HG03354 (cell line): Measurements from ENCODE around the gene NPFFR1.

Experiments used
- ATAC-seq: cut with Tn5 transposase; IDR thresholded peaks from one replicate; pipeline ENCODE4 v1.9.1; 2021; ENCODE audit warnings: mild to moderate bottlenecking; ENCODE audit not compliant: unreplicated experiment, poor library complexity, severe bottlenecking

The NPFFR1 gene

GRCh38 chr10:70283445-70284399 lies at the start of gene NPFFR1:
NPFFR1 (minus strand) TSS chr10:70284004; CDS start chr10:70283676, 328 bp downstream.
- ATAC-seq, result no peak

GRCh38 chr10:70333268-70333667 lies 49.5 kb upstream of the NPFFR1 start:
- ATAC-seq, result no peak

- ATAC-seq, result peak; percentile 73
Observed at GRCh38 chr10:70331486-70332268, 47.9 kb upstream of the NPFFR1 start.

GRCh38 chr10:70331160-70331485 lies 47.3 kb upstream of the NPFFR1 start:
- no peak for ATAC-seq

- ATAC-seq, result no peak
Observed at GRCh38 chr10:70330671-70331070, 46.9 kb upstream of the NPFFR1 start.

GRCh38 chr10:70328967-70329366 lies 45.2 kb upstream of the NPFFR1 start:
- ATAC-seq, result no peak

- no peak for ATAC-seq
Observed at GRCh38 chr10:70328018-70328417, 44.2 kb upstream of the NPFFR1 start.

- ATAC-seq, result no peak
Observed at GRCh38 chr10:70324951-70325781, 41.4 kb upstream of the NPFFR1 start.

- peak; percentile 69 for ATAC-seq
Observed at GRCh38 chr10:70324339-70324861, 40.6 kb upstream of the NPFFR1 start.

- peak; percentile 19 for ATAC-seq
Observed at GRCh38 chr10:70323697-70324338, 40.0 kb upstream of the NPFFR1 start.

GRCh38 chr10:70323138-70323696 lies 39.4 kb upstream of the NPFFR1 start:
- ATAC-seq, result no peak

- no peak for ATAC-seq
Observed at GRCh38 chr10:70321897-70322890, 38.4 kb upstream of the NPFFR1 start.

GRCh38 chr10:70321233-70321632 lies 37.4 kb upstream of the NPFFR1 start:
- no peak for ATAC-seq

- no peak for ATAC-seq
Observed at GRCh38 chr10:70320751-70321150, 36.9 kb upstream of the NPFFR1 start.

- ATAC-seq, result no peak
Observed at GRCh38 chr10:70319824-70320223, 36.0 kb upstream of the NPFFR1 start.

- no peak for ATAC-seq
Observed at GRCh38 chr10:70319183-70319582, 35.4 kb upstream of the NPFFR1 start.

- no peak for ATAC-seq
Observed at GRCh38 chr10:70317943-70318318, 34.1 kb upstream of the NPFFR1 start.
